GM13977 (cell line): ENCODE data around the gene CCDC68.
"Not testable (repeated sequence)": the region's sequence is repeated elsewhere in the genome, so short reads cannot be mapped to it uniquely, and the experiment has no call there.

Experiments
- DNase-seq: peaks from one replicate; pipeline ENCODE4 v3.0.0; 2012; ENCODE audit warnings: low spot score
- CTCF ChIP-seq: IDR thresholded peaks from 2 replicates; pipeline ENCODE4 v1.5.1; 2012; ENCODE audit warnings: mild to moderate bottlenecking, control low read depth; ENCODE audit not compliant: insufficient read depth; ENCODE audit errors: extremely low read depth, missing control alignments
- in situ Hi-C: fragments of 300-500 bp; cut with MboI; formaldehyde crosslinking; loops from one replicate; pipeline ENCODE4 v1.12.0; 2022; ENCODE audit warnings: low sequenced_read_pairs, low pct_unique_long_range_greater_than_20kb, mixed read lengths, inconsistent platforms; ENCODE audit not compliant: unreplicated experiment

The CCDC68 gene

GRCh38 chr18:54981076-54981475 is 21.8 kb upstream of the CCDC68 start:
- in situ Hi-C loops: loop anchor here (25.0 kb wide), 1 partner anchor 294 kb away; no protein-coding TSS in a partner anchor
- no peak for TF ChIP-seq CTCF
- no peak for DNase-seq

DNA sequence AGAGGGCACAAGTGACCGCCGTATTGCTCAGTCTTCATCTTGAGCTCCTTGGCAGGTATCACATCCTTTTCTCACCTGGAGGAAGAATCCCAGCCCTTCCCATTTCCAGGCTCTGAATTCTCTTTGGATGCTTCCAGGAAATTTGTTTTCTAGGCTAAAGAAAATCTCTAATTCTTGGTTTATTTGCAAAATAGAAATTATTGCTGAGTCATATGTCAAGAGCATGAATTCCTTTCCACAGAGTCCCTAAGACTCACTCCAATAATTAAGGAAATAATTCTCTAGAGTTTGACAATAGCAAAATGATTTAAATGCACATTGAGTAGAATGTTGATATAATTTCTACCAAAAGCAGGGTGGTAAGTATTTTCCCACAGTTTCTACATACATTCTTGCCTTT is 16.3 kb upstream of the CCDC68 start:
- TF ChIP-seq CTCF: no peak
- DNase-seq: no peak
- in situ Hi-C loops: loop anchor here (25.0 kb wide), 1 partner anchor 288 kb away; no protein-coding TSS in a partner anchor

GRCh38 chr18:54973046-54973445 is 13.8 kb upstream of the CCDC68 start:
- no peak for DNase-seq
- TF ChIP-seq CTCF: no peak
- in situ Hi-C loops: no loop called here

- no peak for TF ChIP-seq CTCF
- in situ Hi-C loops: no loop called here
- no peak for DNase-seq
These were observed 9.5 kb upstream of the CCDC68 start for GRCh38 chr18:54968807-54969206.

GRCh38 chr18:54968237-54968636 is 9.0 kb upstream of the CCDC68 start:
- in situ Hi-C loops, DNase-seq: not testable (repeated sequence)

DNA sequence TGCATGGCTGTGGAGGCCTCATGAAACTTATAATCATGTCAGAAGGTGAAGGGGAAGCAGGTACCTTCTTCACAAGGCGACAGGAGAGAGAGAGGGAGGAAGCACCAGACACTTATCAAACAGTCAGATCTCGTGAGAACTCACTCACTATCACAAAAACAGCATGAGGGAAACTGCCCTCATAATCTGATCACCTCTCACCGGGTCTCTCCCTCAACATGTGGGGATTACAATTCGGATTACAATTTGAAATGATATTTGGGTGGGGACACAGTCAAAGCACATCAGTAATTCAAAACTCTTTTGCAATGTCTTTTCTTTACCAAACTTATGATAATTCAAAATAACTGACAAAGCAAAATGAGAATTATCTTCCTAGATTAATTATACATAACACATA is 8.5 kb upstream of the CCDC68 start:
- in situ Hi-C loops: no loop called here
- no peak for TF ChIP-seq CTCF
- DNase-seq: no peak

DNA sequence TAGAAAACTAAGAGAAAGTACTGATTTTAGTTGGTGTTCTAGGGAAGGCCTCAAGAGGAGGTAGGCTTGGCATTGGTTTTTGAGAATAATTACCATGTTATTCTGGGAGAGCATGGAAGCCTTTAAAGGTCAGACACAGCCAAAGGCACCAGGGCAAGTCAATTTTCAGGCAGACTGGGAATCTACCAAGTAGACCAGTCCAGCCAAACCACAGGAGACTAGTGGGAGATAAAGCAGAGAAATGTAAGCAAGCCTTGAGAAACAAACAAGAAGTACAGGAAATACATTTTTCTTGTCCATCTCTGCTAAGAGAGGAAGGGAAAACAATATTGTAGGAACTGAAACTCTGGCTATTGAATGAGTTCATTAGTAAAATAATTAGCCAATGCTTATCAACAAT is 5.5 kb upstream of the CCDC68 start:
- TF ChIP-seq CTCF: no peak
- in situ Hi-C loops: no loop called here
- DNase-seq: no peak
